HCT116 (cell line): ENCODE data around the gene LCLAT1. TPM values are rescaled to one million over a fixed set of nuclear protein-coding genes. Genes with fewer than 3 reads are reported as not detected.
"Not testable (repeated sequence)": the region's sequence is repeated elsewhere in the genome, so short reads cannot be mapped to it uniquely, and the experiment has no call there.

Experiments
- ATAC-seq: fragments of 200-7000 bp; cut with Tn5 transposase; 2 replicates; pipeline ENCODE4 v1.9.1; 2020; ENCODE audit warnings: mild to moderate bottlenecking, moderate library complexity
- BruUV-seq: library from RNA; stranded (reverse); fragments of 400-500 nt; replicated peaks from 2 replicates; lab custom pipeline; 2021; lab: Mats Ljungman, UMichigan
- CTCF ChIA-PET: fragments of 300-600 bp; sonication (Branson Sonifier 250); formaldehyde crosslinking; loops from one replicate; lab custom pipeline; 2021; ENCODE audit warnings: antibody characterized with exemption; lab: Charles Lee
- POLR2A ChIA-PET: fragments of 300-600, 350-600 bp; sonication (Branson Sonifier 250); formaldehyde crosslinking; loops from one replicate; lab custom pipeline; 2021; ENCODE audit warnings: antibody characterized with exemption; lab: Charles Lee
- RAD21 ChIA-PET, 2 experiments: fragments of 300-600 bp; sonication (Branson Sonifier 250); formaldehyde crosslinking; loops; one replicate each; lab custom pipeline; 2023; ENCODE audit warnings: low total read pairs in 2 of 2; ENCODE audit not compliant: uncharacterized antibody in 2 of 2, unreplicated experiment in 2 of 2, low non-redundant PET in 1 of 2; lab: Charles Lee
- DNase-seq: peaks from one replicate; pipeline ENCODE4 v3.0.0-alpha.2; 2010; ENCODE audit warnings: low read depth, low spot score
- H2AFZ ChIP-seq: fragments of 200-600 bp; shearing (Covaris generic), sonication (generic); 2 replicates; pipeline ENCODE4 v1.6.1; 2017; ENCODE audit warnings: low read depth, mixed run types, mixed read lengths, antibody characterized with exemption, low read length; ENCODE audit not compliant: poor library complexity, severe bottlenecking
- H3K27ac ChIP-seq: 2 replicates; pipeline ENCODE4 v1.5.1; 2012; ENCODE audit warnings: low read depth, low read length
- H3K27me3 ChIP-seq: fragments of 200-600 bp; sonication (generic); 2 replicates; pipeline ENCODE4 v1.6.1; 2016; ENCODE audit warnings: mixed run types, low read length, mixed read lengths; ENCODE audit not compliant: insufficient read depth
- H3K36me3 ChIP-seq, 2 experiments: fragments of 200-500 bp in 1 of 2; fragments of 200-600 bp in 1 of 2; sonication (Bioruptor generic) in 1 of 2; sonication (generic) in 1 of 2; 2 replicates each; pipeline versions ENCODE4 v1.5.1 to v1.6.1; 2014 to 2016; ENCODE audit warnings: low read length in 2 of 2, inconsistent platforms in 1 of 2, mixed read lengths in 1 of 2, mixed run types in 1 of 2; ENCODE audit not compliant: insufficient read depth in 2 of 2, control insufficient read depth in 1 of 2
- H3K4me1 ChIP-seq, 2 experiments: fragments of 200-600 bp in 1 of 2; sonication (generic) in 1 of 2; 2 replicates each; pipeline versions ENCODE4 v1.5.1 to v1.6.1; 2012 to 2017; ENCODE audit warnings: low read length in 2 of 2, inconsistent platforms in 1 of 2, mild to moderate bottlenecking in 1 of 2, mixed read lengths in 1 of 2, mixed run types in 1 of 2, moderate library complexity in 1 of 2; ENCODE audit not compliant: insufficient read depth in 2 of 2, control insufficient read depth in 1 of 2
- H3K4me2 ChIP-seq: fragments of 200-600 bp; sonication (generic); 2 replicates; pipeline ENCODE4 v1.6.1; 2017; ENCODE audit warnings: mixed run types, low read length, mixed read lengths
- H3K4me3 ChIP-seq, 2 experiments: fragments of 200-600 bp in 1 of 2; sonication (generic) in 1 of 2; replicated peaks in 1 of 2; 2 replicates each; pipeline ENCODE4 v1.5.1; 2011 to 2016; ENCODE audit warnings: low read length in 2 of 2, control low read depth in 1 of 2, low read depth in 1 of 2, mild to moderate bottlenecking in 1 of 2, mixed read lengths in 1 of 2, mixed run types in 1 of 2
- H3K79me2 ChIP-seq: fragments of 200-600 bp; sonication (generic); 2 replicates; pipeline ENCODE4 v1.6.1; 2017; ENCODE audit warnings: mild to moderate bottlenecking, mixed run types, low read length, moderate library complexity, mixed read lengths; ENCODE audit not compliant: insufficient read depth
- H3K9ac ChIP-seq: fragments of 200-600 bp; sonication (generic); 2 replicates; pipeline ENCODE4 v1.6.1; 2016; ENCODE audit warnings: low read length, mixed read lengths
- H3K9me2 ChIP-seq: fragments of 200-600 bp; sonication (generic), shearing (Covaris generic); 2 replicates; pipeline ENCODE4 v1.6.1; 2017; ENCODE audit warnings: mixed run types, mild to moderate bottlenecking, moderate library complexity; ENCODE audit not compliant: insufficient read depth
- H3K9me3 ChIP-seq, 2 experiments: fragments of 200-500 bp in 1 of 2; fragments of 200-600 bp in 1 of 2; sonication (Bioruptor generic) in 1 of 2; sonication (generic) in 1 of 2; 2 replicates each; pipeline ENCODE4 v1.6.1; 2014 to 2017; ENCODE audit warnings: low read length in 2 of 2, mixed read lengths in 2 of 2, inconsistent platforms in 1 of 2, low read depth in 1 of 2, mild to moderate bottlenecking in 1 of 2, mixed run types in 1 of 2, moderate library complexity in 1 of 2; ENCODE audit not compliant: control insufficient read depth in 1 of 2, insufficient read depth in 1 of 2
- H4K20me1 ChIP-seq: fragments of 200-600 bp; sonication (generic), shearing (Covaris generic); 2 replicates; pipeline ENCODE4 v1.6.1; 2017; ENCODE audit warnings: mixed run types, mild to moderate bottlenecking, moderate library complexity; ENCODE audit not compliant: insufficient read depth
- CEBPB ChIP-seq: IDR thresholded peaks from 2 replicates; pipeline ENCODE4 v1.6.1; 2012; ENCODE audit warnings: low read depth
- EZH2phosphoT487 ChIP-seq: fragments of 200-600 bp; IDR thresholded peaks from 2 replicates; pipeline ENCODE4 v1.6.1; 2018; ENCODE audit warnings: antibody characterized with exemption, borderline replicate concordance
- FOSL1 ChIP-seq: IDR thresholded peaks from 2 replicates; pipeline ENCODE4 v1.6.1; 2012; ENCODE audit warnings: low read depth
- JUND ChIP-seq: IDR thresholded peaks from 2 replicates; pipeline ENCODE4 v1.6.1; 2012
- POLR2A ChIP-seq: IDR thresholded peaks from 2 replicates; pipeline ENCODE4 v1.7.0; 2011; ENCODE audit warnings: borderline replicate concordance; ENCODE audit not compliant: insufficient read depth, insufficient read length; ENCODE audit errors: extremely low read depth
- POLR2AphosphoS5 ChIP-seq: IDR thresholded peaks from 2 replicates; pipeline ENCODE4 v1.6.1; 2011; ENCODE audit warnings: mild to moderate bottlenecking, low read depth, low read length, moderate library complexity
- SIN3A ChIP-seq: IDR thresholded peaks from 2 replicates; pipeline ENCODE4 v1.6.1; 2012; ENCODE audit warnings: low read depth
- SP1 ChIP-seq: IDR thresholded peaks from 2 replicates; pipeline ENCODE4 v1.6.1; 2012; ENCODE audit warnings: low read depth
- SRF ChIP-seq: IDR thresholded peaks from 2 replicates; pipeline ENCODE4 v1.6.1; 2012; ENCODE audit warnings: low read depth
- TCF7L2 ChIP-seq: IDR thresholded peaks from 2 replicates; pipeline ENCODE4 v1.7.0; 2011; ENCODE audit warnings: borderline replicate concordance, inconsistent platforms; ENCODE audit not compliant: insufficient read depth, insufficient read length; ENCODE audit errors: extremely low read depth
- ZBTB33 ChIP-seq: IDR thresholded peaks from 2 replicates; pipeline ENCODE4 v1.6.1; 2011; ENCODE audit warnings: mild to moderate bottlenecking, low read length, moderate library complexity; ENCODE audit not compliant: insufficient replicate concordance; ENCODE audit errors: extremely low read depth
- ZFX ChIP-seq: fragments of 450-650 bp; IDR thresholded peaks from 2 replicates; pipeline ENCODE4 v1.6.1; 2017
- ZNF274 ChIP-seq: fragments of 200-500 bp; sonication (Bioruptor generic); IDR thresholded peaks from 2 replicates; pipeline ENCODE4 v1.6.1; 2014; ENCODE audit warnings: mild to moderate bottlenecking, low read depth, low read length, inconsistent platforms
- intact Hi-C: fragments of 100-400 bp; cut with micrococcal nuclease; formaldehyde crosslinking; loops from 2 replicates; pipeline ENCODE4 v1.10.0; 2022
- total RNA-seq: library from RNA; stranded (reverse); gene quantifications from one replicate; pipeline ENCODE4 v1.2.1, GENCODE V29; 2021; ENCODE audit not compliant: unreplicated experiment
- TF ChIP-seq, protein P1 (sequence below): IDR thresholded peaks from 2 replicates; pipeline ENCODE4 v1.6.1; 2012

LCLAT1 gene
- total RNA-seq, 1 experiment from 2014 or later = 36.2 TPM

- H3K27me3 ChIP-seq, CTCF ChIA-PET, intact Hi-C loops, H3K27ac ChIP-seq, H3K9me2 ChIP-seq, H3K4me3 ChIP-seq, DNase-seq, H3K9me3 ChIP-seq, RAD21 ChIA-PET, ATAC-seq, H3K36me3 ChIP-seq, BruUV-seq, H3K9ac ChIP-seq, POLR2A ChIA-PET, H2AFZ ChIP-seq: not testable (repeated sequence)
- Histone ChIP-seq H3K79me2 (peaks cover 74% of the 10 kb centered on the region), H3K4me1 (peaks cover 45 to 55% of the 10 kb centered on the region in 2 experiments), H4K20me1 (peaks cover 23% of the 10 kb centered on the region), H3K4me2 (peak overlapping the region; percentile 45; the same call in 1 of the 2 replicates)
Measured at GRCh38 chr2:30513649-30514048, 66.6 kb downstream of the LCLAT1 start.

DNA sequence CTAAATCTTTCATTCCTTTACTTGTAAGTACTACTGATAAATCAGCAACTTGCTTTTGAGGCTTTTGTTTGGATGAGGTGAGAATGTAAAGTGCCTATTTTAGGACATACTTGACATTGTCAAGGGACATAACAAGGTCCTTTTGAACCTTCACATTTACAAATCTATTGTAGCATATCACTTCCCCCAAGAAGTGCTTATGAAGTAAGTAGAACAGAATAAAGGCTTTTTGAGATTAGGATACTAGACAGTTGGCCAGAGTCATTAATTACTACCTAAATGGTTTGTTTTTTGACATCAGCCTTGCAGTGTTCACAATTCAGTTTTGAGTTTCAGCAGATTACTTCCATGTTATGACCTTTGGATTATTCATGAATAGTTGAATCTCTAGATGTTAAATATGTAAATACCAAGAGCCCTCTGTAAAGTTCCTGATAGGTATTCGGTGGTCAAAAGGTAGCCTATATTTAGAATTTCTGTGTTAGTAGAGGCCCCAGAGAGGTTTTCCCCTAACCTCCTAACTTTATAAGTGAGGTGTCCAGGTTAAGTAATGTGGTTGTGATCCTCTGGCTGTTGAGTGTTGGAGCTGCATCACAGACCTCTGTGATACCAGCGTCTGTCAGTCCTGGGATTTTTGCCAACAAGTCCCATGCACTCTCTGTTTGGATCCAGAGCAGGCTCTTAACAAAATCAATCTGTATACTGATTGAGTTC lies 67.2 kb downstream of the LCLAT1 start:
- no peaks in the 10 kb centered on the region for H3K27me3 ChIP-seq
- ChIA-PET CTCF (no interaction called here), POLR2A (no interaction called here), RAD21 (no interaction called here)
- H3K4me3 ChIP-seq = no peak overlapping the region
- intact Hi-C loops = no loop called here
- peaks cover 68% of the 10 kb centered on the region for H3K79me2 ChIP-seq
- H3K9me2 ChIP-seq = no peaks in the 10 kb centered on the region
- no peak for TF ChIP-seq TCF7L2
- no peak for TF ChIP-seq SIN3A
- TF ChIP-seq EZH2phosphoT487 = no peak
- no peak for TF ChIP-seq SRF
- TF ChIP-seq FOSL1 = no peak
- TF ChIP-seq, protein P1, sequence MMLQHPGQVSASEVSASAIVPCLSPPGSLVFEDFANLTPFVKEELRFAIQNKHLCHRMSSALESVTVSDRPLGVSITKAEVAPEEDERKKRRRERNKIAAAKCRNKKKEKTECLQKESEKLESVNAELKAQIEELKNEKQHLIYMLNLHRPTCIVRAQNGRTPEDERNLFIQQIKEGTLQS = no peak
- no peak for TF ChIP-seq CEBPB
- TF ChIP-seq POLR2A = no peak
- no peak for TF ChIP-seq SP1
- TF ChIP-seq JUND = no peak
- no peak for TF ChIP-seq ZBTB33
- no peak for TF ChIP-seq ZNF274
- no peak for TF ChIP-seq ZFX
- TF ChIP-seq POLR2AphosphoS5 = no peak
- BruUV-seq = no TSS peak
- peaks cover 43 to 51% of the 10 kb centered on the region in 2 experiments for H3K4me1 ChIP-seq
- DNase-seq (no peak), ATAC-seq (peak; percentile 50; the same call in 1 of the 2 replicates)
- peaks cover 23% of the 10 kb centered on the region for H4K20me1 ChIP-seq
- H2AFZ ChIP-seq = no peak overlapping the region
- no peak overlapping the region for H3K9ac ChIP-seq
- peak overlapping the region; percentile 45 for H3K4me2 ChIP-seq
- H3K9me3 ChIP-seq = no peaks in the 10 kb centered on the region; a peak in 1 of 4 replicates
- H3K36me3 ChIP-seq = peaks cover 0 to 3% of the 10 kb centered on the region in 2 experiments; a peak in 1 of 4 replicates
- no peak overlapping the region for H3K27ac ChIP-seq
